HG02798 (cell line): ENCODE measurements around the gene ZBTB40.

Experiments
- ATAC-seq: cut with Tn5 transposase; IDR thresholded peaks from one replicate; pipeline ENCODE4 v1.9.1; 2021; ENCODE audit warnings: mild to moderate bottlenecking; ENCODE audit not compliant: unreplicated experiment, poor library complexity

The ZBTB40 gene

DNA sequence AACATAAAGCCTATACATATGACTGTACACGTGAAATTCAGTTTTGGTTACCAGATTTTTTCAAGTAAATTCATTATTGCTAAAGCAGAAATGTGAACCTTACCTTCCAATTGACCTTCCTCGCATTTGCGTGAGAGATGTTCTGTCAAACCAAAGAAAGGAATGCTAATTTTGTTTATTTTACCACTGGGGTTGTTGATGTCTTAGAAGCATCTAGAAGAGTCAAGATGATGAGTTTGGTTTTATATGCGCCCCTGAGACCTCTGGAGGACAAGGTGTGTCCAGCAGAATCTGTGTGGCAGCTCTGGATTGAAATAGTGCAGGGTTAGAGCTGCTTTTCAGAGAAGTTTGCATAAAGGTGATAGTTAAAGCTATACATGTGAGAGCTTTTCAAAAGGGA, 48.4 kb downstream of the ZBTB40 start:
- no peak for ATAC-seq

DNA sequence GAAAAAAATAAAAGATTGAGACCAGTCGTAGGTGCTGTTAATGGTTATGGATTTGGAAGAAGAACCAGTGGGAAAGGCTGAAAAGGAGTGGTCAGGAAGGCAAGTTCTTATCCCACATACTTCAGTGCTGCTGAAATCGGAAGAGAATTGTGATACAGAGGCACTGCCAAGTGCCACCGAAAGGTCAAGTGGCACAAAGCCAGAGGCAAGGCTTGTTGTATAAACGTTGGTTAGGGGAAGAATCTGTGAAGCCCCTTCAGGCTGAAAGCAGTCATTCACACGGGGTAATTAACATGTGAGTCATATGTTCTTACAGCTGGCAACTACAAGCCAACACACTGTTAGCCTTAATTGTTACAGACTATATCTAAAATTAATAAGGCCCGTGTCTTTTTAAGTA, 48.8 kb downstream of the ZBTB40 start:
- ATAC-seq, result no peak

DNA sequence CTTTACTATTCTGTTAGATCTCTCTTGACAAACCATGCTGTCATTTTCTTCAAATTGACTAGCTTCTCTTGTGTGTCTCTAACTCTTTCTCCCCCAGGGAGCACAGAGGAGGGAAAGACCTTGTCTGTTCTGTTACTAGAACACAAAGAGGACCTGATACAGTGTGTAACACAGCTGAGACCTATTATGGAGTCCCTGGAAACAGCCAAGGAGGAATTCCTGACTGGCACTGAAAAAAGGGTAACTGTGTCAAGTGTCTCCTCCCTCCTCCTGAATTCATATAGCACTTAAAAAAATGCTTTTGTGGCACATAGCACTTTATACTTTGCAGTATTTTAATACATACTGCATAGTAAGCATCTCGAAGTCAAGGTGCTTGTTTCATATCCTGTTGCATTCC, 50.6 kb downstream of the ZBTB40 start:
- ATAC-seq, result no peak

DNA sequence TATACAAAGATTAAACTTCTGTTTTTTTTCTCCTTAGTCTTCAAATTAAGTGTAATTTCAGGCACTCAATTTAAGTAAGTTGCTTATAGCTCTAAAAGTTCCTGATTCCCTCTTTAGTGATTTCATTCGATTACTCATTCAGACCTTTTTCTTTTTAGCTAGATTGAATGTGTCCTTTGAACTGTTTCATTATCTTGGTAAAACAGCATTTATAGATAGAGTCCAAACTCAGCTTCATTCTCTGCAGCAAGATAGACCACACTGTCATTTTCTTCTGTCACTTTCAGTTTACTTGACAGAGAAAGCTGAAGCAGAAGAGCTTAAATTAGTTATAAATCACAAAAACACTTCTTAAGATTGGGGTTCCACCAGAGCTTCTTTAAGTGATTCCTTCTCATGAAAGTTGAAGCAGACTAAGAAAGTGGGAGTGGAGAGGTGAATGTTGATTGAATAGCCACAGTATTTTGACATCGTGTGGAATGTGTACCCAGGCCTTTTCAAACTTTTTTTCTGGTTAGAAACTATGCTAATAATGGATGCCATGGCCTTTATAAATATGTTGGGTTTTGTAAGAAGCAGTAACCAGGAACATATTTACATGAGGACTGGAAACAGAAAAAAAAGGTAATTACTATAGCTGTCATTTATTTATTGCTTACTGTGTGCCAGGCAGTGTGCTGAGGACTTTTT, 52.2 kb downstream of the ZBTB40 start:
- ATAC-seq, result no peak

DNA sequence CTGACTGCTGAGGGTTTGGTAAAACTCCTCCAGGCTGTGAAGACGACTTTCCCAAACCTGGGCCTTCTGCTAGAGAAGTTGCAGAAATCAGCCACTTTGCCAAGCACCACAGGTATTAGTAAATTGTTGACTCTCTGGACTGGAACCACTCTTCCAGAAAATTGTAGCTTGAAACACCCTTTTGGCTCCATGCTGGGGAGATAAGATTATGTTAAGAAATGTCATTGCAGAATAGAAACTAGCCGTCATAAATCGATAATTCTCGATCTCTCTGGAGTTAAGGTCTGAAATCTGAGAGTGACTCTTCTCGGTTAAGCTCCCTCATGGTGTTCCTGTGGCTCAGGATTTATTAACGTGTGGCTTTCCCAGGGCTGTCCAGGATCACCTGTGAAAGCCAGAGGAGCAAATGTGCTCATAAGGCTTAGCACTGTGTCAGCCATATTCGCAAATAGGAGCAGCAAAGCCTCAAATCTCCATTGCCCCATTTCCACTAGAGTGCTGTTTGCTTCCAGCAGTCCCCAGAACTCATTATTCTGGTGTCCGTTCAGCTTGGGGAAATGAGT, 54.6 kb downstream of the ZBTB40 start:
- no peak for ATAC-seq

DNA sequence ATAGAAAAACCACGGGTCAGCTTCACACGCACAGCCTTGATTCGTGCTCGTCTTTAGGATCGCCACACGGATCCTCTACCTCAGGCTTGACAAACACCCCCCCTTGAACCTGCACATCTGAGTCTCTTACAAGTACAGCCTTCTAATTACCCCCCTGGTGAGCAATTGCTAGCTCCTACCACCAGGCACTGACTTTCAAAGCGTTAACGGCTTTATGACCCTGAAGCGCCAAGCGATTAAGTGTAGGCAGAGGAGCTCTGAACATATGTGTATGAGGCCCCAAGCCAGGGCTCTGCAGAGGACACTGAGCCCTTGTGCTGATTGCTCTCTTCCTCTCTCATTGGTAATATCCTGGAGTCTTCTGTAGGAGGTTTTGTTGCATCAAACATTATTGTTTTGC, 55.9 kb downstream of the ZBTB40 start:
- ATAC-seq, result no peak

DNA sequence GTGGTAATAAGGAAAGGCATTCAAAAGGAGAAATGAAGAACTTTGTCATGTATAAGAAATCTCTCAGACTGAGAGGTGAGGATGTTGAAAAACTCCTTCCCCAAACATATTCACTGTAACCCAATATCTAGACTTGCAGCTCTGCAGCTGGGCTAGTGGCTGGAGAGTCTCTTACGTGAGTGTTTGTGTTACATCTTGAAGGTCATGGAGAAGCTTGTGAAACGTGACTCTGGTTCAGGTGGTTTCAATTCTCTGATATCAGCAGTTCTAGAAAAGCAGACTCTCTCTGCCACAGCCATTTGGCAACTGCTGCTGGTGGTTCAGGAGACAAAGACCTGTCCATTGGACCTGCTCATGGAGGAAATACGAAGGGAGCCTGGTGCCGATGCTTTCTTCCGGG, 56.7 kb downstream of the ZBTB40 start:
- no peak for ATAC-seq

DNA sequence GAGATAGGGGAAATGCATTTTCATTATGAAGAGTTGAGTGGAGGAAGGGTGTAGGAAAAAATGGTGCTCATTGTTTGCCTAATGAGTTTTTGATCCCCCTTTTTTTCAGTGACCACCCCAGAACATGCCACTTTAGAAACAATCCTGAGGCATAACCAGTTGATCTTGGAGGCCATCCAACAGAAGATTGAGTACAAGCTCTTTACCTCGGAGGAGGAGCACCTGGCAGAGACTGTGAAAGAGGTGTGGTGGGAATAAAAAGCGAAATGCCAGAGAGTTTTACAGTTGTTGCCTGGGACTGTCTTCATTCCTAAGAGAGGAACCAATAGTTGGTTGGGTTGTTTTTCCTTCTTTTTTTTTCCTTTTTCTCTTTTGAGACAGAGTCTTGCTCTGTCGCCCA, 57.3 kb downstream of the ZBTB40 start:
- ATAC-seq, result no peak

DNA sequence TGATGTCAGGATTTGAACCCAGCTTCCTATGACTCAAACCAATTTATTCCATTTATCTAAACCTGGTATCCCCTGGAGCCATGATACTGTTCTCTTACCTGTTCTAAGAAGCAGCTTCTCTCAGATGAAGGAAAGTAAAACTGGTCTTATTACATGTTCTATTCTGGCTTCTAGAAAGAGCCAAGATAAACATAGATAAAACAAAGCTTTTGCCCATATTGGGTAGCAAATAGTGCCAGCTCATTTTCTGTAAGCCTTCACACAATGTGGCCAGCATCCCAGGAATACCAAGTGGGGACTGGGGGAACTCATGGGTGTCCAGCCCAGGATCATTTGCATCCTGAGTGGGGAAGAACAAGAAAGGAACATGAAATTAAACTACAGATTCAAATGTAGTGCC, 58.2 kb downstream of the ZBTB40 start:
- no peak for ATAC-seq

DNA sequence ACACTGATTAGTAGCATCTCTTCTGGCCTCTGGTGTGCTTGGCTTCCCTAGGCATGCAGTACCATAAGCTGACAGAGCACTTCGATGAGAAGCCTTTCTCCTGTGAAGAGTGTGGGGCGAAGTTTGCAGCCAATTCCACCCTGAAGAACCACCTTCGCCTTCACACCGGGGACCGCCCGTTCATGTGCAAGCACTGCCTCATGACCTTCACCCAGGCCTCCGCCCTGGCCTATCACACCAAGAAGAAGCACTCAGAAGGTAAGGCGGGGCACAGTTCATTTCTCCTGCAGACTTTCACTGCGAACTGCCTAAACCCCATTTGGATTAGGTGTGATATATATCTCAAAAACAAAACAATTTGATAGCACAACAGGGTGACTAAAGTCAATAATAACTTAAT, 61.2 kb downstream of the ZBTB40 start:
- no peak for ATAC-seq

DNA sequence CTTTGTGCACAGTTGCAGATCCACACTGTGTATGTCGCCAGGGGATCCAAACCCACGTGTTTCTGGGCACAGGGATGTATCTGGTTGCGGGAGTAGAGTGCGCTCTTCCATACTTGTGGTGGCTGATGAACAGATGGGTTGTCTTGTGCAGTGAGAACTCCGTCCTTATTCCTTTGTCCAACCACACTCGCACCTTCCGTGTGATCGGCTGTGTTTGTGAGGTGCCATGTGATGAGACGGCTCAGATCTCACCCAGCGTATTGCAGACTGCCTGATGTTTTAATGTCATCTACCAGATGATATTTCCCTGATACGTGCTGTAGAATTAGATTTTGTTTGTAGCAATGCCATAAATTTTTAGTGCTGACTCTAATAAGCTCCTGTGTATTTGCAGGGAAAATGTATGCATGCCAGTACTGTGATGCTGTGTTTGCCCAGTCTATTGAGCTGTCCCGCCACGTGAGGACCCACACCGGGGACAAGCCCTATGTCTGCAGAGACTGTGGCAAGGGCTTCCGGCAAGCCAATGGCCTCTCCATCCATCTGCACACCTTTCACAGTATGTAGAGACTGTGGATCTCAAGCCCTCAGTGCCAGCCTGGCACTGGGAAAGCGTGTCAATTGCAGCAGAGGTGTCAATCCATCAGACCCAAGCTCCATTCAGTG, 65.4 kb downstream of the ZBTB40 start:
- no peak for ATAC-seq

DNA sequence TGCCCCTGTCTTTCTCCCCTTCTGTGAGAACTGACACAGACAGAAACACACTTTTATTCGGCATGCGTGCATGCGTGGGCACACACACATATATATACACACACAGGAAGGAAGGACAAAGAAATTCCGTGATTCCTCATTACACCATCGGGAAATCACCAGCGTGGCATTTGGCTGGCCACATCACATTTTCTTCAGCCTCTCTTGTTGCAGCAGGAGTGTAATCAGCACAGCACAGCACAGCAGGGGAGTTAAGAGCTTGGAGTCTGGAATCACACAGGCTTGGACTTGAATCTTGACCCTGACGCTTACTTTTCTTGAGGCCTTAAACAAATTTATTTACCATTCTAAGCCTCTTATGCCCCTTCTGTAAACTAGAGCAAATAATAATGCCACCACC, 66.3 kb downstream of the ZBTB40 start:
- ATAC-seq, result no peak

DNA sequence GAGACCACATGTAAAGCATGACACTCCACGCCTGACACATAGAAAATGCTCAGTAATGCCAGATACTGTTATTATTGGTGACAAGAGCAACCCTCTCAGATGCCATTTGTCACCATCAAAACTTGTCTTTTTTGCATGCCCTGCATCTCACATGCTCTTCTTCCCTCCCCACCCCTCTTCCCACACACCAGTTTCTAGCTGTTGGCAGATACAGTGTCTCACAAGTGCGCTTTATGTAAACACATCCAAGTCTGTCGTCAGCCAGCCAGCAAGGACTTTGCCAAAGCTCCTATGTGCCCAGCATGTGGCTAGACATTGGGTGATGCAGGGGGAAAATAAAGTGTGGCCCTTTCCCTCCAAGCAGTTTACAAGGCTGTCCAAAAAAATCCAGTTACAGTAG, 66.7 kb downstream of the ZBTB40 start:
- ATAC-seq, result no peak

DNA sequence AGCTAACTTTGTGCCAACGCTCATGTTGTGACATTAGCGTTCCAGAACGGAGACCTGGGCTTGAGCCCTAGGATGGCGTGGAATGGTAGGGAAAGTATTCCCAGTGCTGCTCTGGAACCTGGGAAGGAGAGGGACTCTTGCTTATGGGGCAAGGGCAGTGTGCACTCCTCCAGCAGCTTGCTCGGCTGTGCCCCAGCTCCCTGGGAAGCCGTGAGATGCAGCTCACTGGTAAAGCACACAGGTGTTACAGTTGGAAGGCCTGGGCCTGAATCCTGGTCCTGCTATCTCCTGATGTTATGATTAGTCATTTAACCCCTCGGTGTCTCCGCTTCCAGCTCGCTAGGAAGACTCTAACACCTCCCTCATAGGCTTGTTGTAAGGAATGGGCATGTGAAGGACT, 69.2 kb downstream of the ZBTB40 start:
- no peak for ATAC-seq

DNA sequence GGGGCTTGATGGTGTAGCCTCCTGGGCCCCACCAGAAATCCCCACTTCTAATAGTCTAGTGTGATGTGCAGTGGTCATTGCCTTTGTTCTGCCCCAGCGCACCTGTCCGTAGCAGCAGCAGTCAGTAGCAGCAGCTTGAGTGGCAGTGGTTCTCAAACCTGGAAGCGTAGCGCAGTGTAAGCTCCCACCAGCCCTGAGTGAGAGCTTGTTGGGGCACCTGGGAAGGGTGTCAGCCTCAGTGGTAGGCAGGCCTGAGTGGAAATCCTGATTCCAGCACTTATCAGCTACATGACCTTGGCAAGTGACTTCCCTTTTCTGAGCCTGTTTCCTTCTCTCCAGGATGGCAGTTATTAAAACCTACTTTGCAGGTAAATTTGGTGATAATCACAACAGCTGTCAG, 70.0 kb downstream of the ZBTB40 start:
- ATAC-seq, result no peak

DNA sequence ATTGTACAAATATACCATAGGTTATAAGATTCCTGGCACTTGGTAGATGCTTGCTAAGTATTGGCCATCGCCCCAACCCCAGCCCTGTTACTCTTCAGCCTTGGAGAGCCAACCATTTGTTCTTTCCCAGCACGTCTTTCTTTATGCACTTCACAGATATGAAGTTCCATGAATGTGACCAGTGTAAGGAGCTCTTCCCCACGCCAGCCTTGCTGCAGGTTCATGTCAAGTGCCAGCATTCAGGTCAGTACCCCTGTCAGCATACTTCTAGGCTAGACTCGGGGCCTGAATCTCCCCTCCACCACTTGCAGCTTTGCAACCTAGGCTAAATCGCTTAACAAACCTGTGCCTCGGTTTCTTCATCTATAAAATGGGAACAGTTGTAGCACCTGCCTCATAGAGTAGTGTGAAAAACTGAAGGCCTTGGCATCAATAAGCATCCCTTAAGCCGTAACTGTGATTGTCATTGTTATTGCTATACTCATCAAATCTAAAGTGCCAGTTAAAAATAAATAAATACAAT, 70.6 kb downstream of the ZBTB40 start:
- ATAC-seq, result no peak

DNA sequence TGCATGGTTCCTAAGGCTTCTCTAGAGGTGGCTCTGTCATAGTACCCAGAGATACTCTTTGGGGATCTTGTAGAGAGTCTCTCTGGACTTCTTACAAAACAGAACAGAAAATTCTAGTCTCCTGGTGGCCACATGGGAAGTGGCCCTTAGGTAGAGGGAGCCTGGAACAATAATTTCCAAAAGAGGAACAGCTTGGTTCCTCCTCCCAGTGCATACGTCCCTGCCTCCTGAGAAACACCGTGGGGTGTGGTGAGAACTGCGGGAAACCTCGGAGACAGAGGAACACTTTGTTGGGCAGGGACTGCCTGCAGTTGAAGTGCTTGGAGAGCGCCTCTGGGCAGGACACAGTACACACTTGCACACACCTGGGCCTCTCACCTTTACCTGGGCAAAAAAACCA, 72.8 kb downstream of the ZBTB40 start:
- no peak for ATAC-seq

DNA sequence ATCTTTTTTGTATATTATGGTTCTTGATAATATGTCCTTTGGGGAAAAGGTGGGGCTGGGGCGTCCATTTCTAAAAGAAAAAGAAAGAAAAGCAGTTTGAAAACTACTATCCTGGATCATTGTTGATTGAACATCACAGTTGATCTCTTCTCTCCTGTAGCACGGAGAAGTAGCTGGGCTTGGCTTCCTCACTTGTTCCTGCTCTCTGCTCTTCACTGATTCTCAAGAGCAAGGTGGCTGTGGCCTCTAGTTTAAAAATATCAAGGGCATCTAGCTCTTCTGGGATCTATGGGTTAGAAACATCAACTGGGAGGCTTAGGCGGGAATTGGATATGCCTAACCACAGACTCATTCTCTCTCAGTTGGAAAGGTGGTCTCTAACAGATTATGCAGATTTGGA, 73.6 kb downstream of the ZBTB40 start:
- no peak for ATAC-seq

DNA sequence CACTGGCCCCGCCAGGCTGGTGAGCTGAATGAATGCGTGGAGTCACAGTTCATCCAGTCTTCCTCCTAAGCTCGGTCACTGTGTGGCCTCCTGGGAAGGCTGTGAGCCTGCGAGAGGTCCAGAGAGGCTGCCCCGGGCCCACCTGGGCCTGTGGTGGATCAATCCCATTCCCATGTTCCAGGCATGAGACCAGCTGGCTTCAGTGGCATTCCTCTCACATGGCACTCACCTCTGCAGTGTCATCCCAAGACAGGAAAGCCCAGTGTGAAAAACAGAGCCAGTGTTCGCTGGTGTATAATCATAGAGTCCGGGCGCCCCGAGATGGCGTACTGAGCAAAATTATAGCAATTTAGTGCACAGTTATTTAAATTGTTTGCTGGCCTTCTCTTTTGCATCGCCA, 74.0 kb downstream of the ZBTB40 start:
- ATAC-seq, result no peak

DNA sequence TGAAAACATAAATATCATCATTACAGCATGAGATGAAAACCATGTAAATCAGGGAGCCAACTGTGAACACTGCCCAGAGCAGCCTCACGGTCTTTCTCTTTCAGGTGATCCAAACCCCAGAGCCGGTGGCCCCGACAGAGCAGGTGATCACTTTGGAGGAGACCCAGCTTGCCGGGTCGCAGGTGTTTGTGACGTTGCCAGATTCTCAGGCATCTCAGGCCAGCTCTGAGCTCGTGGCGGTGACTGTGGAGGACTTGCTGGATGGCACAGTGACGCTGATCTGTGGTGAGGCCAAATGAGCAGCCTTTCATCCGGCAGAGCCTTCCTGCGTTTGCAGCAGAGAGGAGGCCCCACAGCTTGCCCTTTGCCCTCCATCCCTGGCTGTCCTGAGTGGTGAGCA, 74.4 kb downstream of the ZBTB40 start:
- no peak for ATAC-seq

DNA sequence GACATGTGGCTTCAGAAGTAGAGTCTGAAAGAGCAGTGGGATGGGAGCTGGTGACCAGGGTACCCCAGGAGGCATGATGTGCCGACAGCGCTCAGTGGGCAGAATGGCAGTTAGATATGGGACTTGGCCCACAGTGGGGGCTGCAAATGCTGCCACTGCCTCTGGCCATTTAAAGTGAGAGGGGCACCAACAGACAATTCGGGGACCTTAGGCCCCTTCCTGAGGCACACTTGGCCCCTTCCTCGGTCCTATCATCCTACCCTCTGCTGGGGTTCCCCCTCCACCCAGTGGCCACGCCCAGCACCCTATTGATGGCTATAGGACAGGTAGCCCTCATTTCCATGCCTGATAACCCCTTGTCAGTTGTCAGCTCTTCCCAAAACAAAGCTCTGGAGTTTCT, 75.0 kb downstream of the ZBTB40 start:
- no peak for ATAC-seq

DNA sequence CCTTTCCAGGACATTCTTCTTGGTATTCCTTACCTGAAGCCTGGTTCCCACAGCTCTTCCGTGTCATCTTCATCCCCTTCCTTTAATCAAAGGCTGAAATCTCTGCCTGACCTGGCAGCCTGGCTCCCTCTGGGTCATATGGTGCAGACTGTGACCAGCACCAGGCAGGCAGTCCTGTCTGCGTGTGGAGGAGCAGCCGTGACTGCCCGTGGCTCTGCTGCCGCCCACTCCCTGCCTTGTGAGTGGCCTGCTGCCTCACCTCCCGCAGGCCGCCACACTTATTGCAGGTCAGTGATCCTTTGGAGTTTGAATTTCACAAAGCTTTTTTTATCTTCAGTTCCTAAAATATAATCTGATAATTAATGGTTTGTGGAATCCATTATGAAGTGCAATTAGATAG, 75.5 kb downstream of the ZBTB40 start:
- ATAC-seq, result no peak
